ENCODE data around the gene CACNA1H. TPM values are rescaled to one million over a fixed set of nuclear protein-coding genes. Genes with fewer than 3 reads are reported as not detected.
"Not testable (repeated sequence)": the region's sequence is repeated elsewhere in the genome, so short reads cannot be mapped to it uniquely, and the experiment has no call there.

The CACNA1H gene
- total RNA-seq, 6 experiments from 2014 or later = 0.56 to 14.0 (median 5.0) TPM

DNA sequence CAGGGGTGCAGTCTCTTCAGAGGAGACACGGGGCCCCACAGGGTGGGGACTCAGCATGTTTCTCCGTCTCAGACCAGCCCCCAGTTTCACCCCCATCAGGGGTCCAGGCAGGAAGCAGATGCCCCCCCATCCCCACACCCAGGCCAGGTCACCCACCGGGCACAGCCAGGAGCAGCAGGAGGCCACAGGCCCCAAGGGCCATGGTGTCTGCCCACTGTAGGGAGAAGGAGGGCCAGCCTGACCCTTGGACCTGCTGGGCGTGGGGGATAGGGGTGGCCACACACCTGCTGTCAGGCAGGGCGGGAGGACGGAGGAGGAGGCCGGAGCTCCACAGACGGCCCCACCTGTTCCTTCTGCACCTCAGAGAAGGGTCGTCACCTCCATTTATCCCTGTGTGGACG, 72.1 kb downstream of the CACNA1H start, which contains the start of gene TPSG1:
TSS of gene TPSG1 (minus strand) at position 218 of the 401 bp plus-strand sequence. CDS start at position 202, 16 bp downstream.
- H3K36me3 ChIP-seq = no peaks in the 10 kb centered on the region
- H3K4me3 ChIP-seq = no peak within 1 kb of the TSS
- H3K27ac ChIP-seq = no peak within 1 kb of the TSS
- peak in 2 of 4 donors; percentile 12 to 55 for ATAC-seq
- peaks cover 0 to 10% (median 4%) of the 10 kb centered on the region in 4 donors for H3K4me1 ChIP-seq
- H3K9me3 ChIP-seq = no peaks in the 10 kb centered on the region
- no peaks in the 10 kb centered on the region for H3K27me3 ChIP-seq
- TF ChIP-seq POLR2A (IDR thresholded peaks at IDR 0.05) = no peak
- TF ChIP-seq, protein P1, sequence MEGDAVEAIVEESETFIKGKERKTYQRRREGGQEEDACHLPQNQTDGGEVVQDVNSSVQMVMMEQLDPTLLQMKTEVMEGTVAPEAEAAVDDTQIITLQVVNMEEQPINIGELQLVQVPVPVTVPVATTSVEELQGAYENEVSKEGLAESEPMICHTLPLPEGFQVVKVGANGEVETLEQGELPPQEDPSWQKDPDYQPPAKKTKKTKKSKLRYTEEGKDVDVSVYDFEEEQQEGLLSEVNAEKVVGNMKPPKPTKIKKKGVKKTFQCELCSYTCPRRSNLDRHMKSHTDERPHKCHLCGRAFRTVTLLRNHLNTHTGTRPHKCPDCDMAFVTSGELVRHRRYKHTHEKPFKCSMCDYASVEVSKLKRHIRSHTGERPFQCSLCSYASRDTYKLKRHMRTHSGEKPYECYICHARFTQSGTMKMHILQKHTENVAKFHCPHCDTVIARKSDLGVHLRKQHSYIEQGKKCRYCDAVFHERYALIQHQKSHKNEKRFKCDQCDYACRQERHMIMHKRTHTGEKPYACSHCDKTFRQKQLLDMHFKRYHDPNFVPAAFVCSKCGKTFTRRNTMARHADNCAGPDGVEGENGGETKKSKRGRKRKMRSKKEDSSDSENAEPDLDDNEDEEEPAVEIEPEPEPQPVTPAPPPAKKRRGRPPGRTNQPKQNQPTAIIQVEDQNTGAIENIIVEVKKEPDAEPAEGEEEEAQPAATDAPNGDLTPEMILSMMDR (IDR thresholded peaks at IDR 0.05) = no peak
- intact Hi-C loops (cut with DNase I) = no loop called here
- no peak for DNase-seq
- 52% methylated on average over 6 of the region's 10 CpGs for WGBS (ENCODE audit: insufficient coverage, low coverage, low lambda C conversion rate, missing lambda C conversion rate)

GRCh38 chr16:1225728-1226311, 72.9 kb downstream of the CACNA1H start:
- WGBS (ENCODE audit: insufficient coverage, low coverage, low lambda C conversion rate, missing lambda C conversion rate) = no CpG with 5 or more reads among the region's 24 CpGs
- H3K9me3 ChIP-seq; H3K27ac ChIP-seq; H3K4me3 ChIP-seq; intact Hi-C loops (cut with DNase I); H3K36me3 ChIP-seq; H3K27me3 ChIP-seq: not testable (repeated sequence)
- peak; percentile 56 to 76 (median 66) for ATAC-seq
- DNase-seq = peak in 1 of 3 donors; percentile 61
- peaks cover 0 to 10% (median 4%) of the 10 kb centered on the region in 4 donors for H3K4me1 ChIP-seq

GRCh38 chr16:1226692-1227091, 73.8 kb downstream of the CACNA1H start:
- H3K4me3 ChIP-seq; H3K9me3 ChIP-seq; H3K27me3 ChIP-seq; intact Hi-C loops (cut with DNase I); DNase-seq; ATAC-seq; H3K36me3 ChIP-seq; H3K27ac ChIP-seq: not testable (repeated sequence)
- no CpG with 5 or more reads among the region's 14 CpGs for WGBS (ENCODE audit: insufficient coverage, low coverage, low lambda C conversion rate, missing lambda C conversion rate)
- peaks cover 0 to 10% (median 4%) of the 10 kb centered on the region in 4 donors for H3K4me1 ChIP-seq

- H3K27ac ChIP-seq; H3K27me3 ChIP-seq; H3K9me3 ChIP-seq; ATAC-seq; H3K4me3 ChIP-seq; H3K36me3 ChIP-seq; DNase-seq; intact Hi-C loops (cut with DNase I): not testable (repeated sequence)
- peaks cover 0 to 10% (median 4%) of the 10 kb centered on the region in 4 donors for H3K4me1 ChIP-seq
- 69% methylated on average over 6 of the region's 7 CpGs for WGBS (ENCODE audit: insufficient coverage, low coverage, low lambda C conversion rate, missing lambda C conversion rate)
Measured at GRCh38 chr16:1228227-1228626, 75.3 kb downstream of the CACNA1H start.

DNA sequence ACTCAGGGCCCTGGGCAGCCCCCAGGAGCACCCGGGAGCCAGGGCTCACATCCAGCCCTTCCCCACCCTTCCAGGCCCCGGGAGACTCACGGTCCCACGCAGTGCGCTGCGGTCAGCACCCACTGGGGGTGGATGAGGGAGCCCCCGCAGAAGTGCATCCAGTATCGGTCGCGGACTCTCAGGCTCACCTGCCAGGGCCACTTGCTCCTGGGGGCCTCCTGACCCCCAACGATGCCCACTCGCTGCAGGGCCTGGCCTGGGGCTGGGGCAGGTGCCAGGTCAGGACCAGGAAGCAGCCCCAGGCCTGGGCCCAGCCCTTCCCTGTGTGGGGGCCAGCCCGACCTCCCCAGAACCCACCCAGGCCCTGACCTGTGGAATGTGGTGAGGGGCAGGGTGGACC, 76.6 kb downstream of the CACNA1H start:
- H3K27me3 ChIP-seq; ATAC-seq; H3K27ac ChIP-seq; H3K9me3 ChIP-seq; H3K36me3 ChIP-seq; DNase-seq; intact Hi-C loops (cut with DNase I); H3K4me3 ChIP-seq: not testable (repeated sequence)
- WGBS (ENCODE audit: insufficient coverage, low coverage, low lambda C conversion rate, missing lambda C conversion rate) = no CpG with 5 or more reads among the region's 13 CpGs
- peaks cover 0 to 10% (median 4%) of the 10 kb centered on the region in 4 donors for H3K4me1 ChIP-seq

DNA sequence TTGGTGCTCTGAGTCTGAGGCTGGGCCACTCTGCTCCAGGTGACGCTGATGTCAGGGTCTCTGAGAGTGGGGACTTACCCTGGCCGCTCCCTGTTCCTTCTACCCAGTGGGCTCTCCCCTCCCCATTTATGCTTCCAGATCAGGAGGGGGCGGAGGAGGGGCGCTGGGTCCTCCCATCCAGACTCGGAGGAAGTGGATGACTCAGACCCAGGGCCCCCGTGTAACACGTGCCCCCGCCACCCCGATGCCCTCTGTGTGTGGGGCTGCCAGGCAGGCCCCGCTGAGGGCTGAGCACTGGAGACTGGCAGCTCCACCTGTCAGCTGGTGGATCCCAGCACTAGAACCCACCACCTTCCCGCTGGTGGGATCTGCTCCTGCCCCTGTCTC, 77.2 kb downstream of the CACNA1H start, which contains the start of gene TPSB2:
TSS of gene TPSB2 (minus strand) at position 101 of the 387 bp plus-strand sequence. CDS start 233 bp downstream, outside the sequence.
- intact Hi-C loops (cut with DNase I) = not testable (repeated sequence)

GRCh38 chr16:1230471-1231212, 77.7 kb downstream of the CACNA1H start:
- H3K4me1 ChIP-seq; H3K27ac ChIP-seq; intact Hi-C loops (cut with DNase I); H3K9me3 ChIP-seq; DNase-seq; H3K36me3 ChIP-seq; ATAC-seq; H3K27me3 ChIP-seq; H3K4me3 ChIP-seq: not testable (repeated sequence)
- 76% methylated on average over 9 of the region's 17 CpGs for WGBS (ENCODE audit: insufficient coverage, low coverage, low lambda C conversion rate, missing lambda C conversion rate)

More for the DNA sequence above, 77.2 kb downstream of the CACNA1H start, which contains the start of gene TPSB2:
- H3K36me3 ChIP-seq, DNase-seq, H3K4me1 ChIP-seq, H3K27me3 ChIP-seq, ATAC-seq, H3K4me3 ChIP-seq, H3K9me3 ChIP-seq, H3K27ac ChIP-seq: not testable (repeated sequence)
- WGBS (ENCODE audit: insufficient coverage, low coverage, low lambda C conversion rate, missing lambda C conversion rate) = no CpG with 5 or more reads among the region's 11 CpGs

DNA sequence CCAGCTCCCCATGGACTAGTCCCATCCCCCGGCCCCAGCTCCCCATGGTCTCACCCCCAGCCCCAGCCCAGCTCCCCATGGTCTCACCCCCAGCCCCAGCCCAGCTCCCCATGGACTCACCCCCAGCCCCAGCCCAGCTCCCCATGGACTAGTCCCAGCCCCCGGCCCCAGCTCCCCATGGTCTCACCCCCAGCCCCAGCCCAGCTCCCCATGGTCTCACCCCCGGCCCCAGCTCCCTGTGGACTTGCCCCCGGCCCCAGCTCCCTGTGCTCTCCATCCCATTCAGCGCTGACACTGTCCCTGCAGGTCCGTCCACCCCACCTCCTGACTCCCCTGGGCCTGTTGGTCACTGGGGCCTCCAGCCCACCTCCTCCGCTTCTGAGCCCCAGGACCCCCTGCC, 78.4 kb downstream of the CACNA1H start:
- H3K9me3 ChIP-seq; H3K27me3 ChIP-seq; intact Hi-C loops (cut with DNase I); H3K4me1 ChIP-seq; ATAC-seq; DNase-seq; H3K27ac ChIP-seq; H3K4me3 ChIP-seq; H3K36me3 ChIP-seq: not testable (repeated sequence)
- 80% methylated on average over 3 of the region's 7 CpGs for WGBS (ENCODE audit: insufficient coverage, low coverage, low lambda C conversion rate, missing lambda C conversion rate)

DNA sequence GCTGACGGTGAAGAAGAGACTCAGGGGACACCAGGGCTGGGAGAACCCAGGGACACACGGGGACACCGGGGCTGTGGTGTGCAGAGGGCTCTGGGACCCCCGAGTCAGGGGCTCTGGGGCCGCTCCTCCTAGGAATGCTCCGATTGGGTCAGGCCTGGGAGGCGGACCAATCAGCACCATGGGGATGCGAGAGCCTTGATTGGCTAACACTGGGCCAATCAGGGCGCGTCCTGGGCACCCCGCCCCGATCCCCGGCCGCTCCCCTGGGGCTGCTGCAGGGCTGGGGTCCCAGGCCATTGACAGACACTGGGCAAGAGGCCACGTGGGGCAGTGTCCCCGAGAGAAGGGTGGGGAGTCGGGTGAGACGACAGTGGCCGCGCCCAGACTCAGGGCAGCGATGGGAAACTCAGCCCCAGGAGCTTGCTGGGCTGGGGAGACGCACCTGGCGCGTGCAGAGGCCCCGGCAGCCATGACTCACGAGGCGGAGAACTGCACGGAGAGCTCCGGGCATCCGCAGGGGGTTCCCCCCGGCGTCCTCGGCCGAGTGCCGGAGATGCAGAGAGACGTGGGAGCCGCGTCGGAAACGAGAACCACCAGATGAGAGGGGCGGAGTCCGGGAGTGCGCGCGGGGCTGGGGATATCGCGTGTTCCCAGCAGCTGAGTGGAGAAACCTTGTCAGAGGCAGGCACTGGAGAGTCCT, 79.3 kb downstream of the CACNA1H start:
- DNase-seq; H3K27ac ChIP-seq; H3K9me3 ChIP-seq; H3K36me3 ChIP-seq; H3K4me3 ChIP-seq; H3K4me1 ChIP-seq; H3K27me3 ChIP-seq; intact Hi-C loops (cut with DNase I): not testable (repeated sequence)
- peak in 2 of 4 donors; percentile 17 to 28 for ATAC-seq
- no CpG with 5 or more reads among the region's 47 CpGs for WGBS (ENCODE audit: insufficient coverage, low coverage, low lambda C conversion rate, missing lambda C conversion rate)

DNA sequence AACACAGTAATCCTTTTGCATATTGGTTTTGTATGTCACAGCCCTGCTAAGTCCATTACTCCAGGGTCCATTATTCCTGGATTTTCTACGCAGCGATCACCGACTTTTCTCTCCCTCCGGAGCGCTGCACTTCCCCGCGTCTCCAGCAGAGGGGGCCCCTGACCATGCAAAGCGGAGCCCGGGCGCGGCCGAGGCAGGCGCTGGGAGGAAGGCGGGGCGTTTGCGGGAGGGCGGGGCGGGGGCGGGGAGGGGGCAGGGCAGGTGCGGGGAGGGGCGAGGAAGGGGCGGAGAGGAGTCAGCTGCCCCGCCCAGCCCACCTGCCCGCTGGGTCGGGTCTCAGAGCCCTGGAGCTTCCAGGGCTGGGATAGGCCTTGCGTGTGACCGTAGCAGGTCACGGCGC, 83.8 kb downstream of the CACNA1H start:
- H3K4me1 ChIP-seq; intact Hi-C loops (cut with DNase I); H3K27me3 ChIP-seq; H3K4me3 ChIP-seq; H3K27ac ChIP-seq; H3K36me3 ChIP-seq; H3K9me3 ChIP-seq; DNase-seq: not testable (repeated sequence)
- ATAC-seq = peak; percentile 80 to 95 (median 91)
- no CpG with 5 or more reads among the region's 29 CpGs for WGBS (ENCODE audit: insufficient coverage, low coverage, low lambda C conversion rate, missing lambda C conversion rate)

All from right lobe of liver (tissue), 6 donors.